B cell (primary cell): Measurements from ENCODE around the gene CDK9.

Source experiments
- EZH2 ChIP-seq: IDR thresholded peaks from 2 replicates; pipeline ENCODE4 v1.6.1; 2012; ENCODE audit warnings: borderline replicate concordance, low read depth, mild to moderate bottlenecking, moderate library complexity, low read length; ENCODE audit not compliant: insufficient read depth, poor library complexity, severe bottlenecking
- TF ChIP-seq, protein P1 (sequence below): fragments of 200-600 bp; IDR thresholded peaks from one replicate; pipeline ENCODE4 v1.8.0; 2022; ENCODE audit warnings: antibody characterized with exemption, mild to moderate bottlenecking

- TF ChIP-seq, protein P1, sequence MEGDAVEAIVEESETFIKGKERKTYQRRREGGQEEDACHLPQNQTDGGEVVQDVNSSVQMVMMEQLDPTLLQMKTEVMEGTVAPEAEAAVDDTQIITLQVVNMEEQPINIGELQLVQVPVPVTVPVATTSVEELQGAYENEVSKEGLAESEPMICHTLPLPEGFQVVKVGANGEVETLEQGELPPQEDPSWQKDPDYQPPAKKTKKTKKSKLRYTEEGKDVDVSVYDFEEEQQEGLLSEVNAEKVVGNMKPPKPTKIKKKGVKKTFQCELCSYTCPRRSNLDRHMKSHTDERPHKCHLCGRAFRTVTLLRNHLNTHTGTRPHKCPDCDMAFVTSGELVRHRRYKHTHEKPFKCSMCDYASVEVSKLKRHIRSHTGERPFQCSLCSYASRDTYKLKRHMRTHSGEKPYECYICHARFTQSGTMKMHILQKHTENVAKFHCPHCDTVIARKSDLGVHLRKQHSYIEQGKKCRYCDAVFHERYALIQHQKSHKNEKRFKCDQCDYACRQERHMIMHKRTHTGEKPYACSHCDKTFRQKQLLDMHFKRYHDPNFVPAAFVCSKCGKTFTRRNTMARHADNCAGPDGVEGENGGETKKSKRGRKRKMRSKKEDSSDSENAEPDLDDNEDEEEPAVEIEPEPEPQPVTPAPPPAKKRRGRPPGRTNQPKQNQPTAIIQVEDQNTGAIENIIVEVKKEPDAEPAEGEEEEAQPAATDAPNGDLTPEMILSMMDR, result no peak
- no peak for TF ChIP-seq EZH2
These were observed 11.1 kb downstream of the CDK9 start for GRCh38 chr9:127796852-127797370.
